Prostate gland (tissue), 2 donors: ENCODE measurements around the gene HLA-DQA1.

Experiments used
- CTCF ChIP-seq, 4 experiments: fragments of 200-600 bp in 2 of 4; fragments of 450-650 bp in 2 of 4; sonication (generic) in 2 of 4; IDR thresholded peaks; 1 replicate in 3 of 4; 2 replicates in 1 of 4; pipeline ENCODE4 v1.5.1; 2016 to 2019; ENCODE audit warnings: antibody characterized with exemption in 4 of 4, mild to moderate bottlenecking in 2 of 4, moderate library complexity in 2 of 4
- POLR2A ChIP-seq: fragments of 450-650 bp; IDR thresholded peaks from one replicate; pipeline ENCODE4 v1.6.1; 2016; ENCODE audit warnings: antibody characterized with exemption, mild to moderate bottlenecking
- POLR2AphosphoS5 ChIP-seq: sonication (generic); formaldehyde crosslinking; IDR thresholded peaks from one replicate; pipeline ENCODE4 v1.6.1; 2017; ENCODE audit warnings: antibody characterized with exemption

DNA sequence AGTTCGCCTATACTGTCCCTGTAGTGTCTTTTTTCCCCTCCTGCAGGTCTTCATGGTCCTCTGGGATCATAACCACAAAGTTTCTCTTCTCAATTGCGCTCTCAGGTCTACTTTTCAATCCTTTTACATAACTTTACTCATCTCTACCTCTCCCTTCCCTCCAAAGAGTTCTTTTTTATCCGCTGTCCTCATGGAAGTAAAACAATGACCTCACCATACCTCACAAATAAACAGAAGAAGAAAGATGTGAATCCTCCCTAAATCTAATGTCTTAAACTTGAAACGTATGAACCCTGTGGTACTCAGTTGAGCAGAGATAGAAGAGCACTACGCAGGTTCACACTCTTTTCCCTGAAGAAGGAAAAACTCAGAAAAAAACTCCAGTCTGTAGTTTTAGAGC lies 12.1 kb upstream of the HLA-DQA1 start:
- no peak for TF ChIP-seq CTCF (IDR thresholded peaks at IDR 0.05)
- TF ChIP-seq POLR2AphosphoS5 = no peak
- TF ChIP-seq POLR2A = no peak
